Upper lobe of left lung (tissue), 4 donors: ENCODE measurements around the gene CNTN6.
A peak's percentile ranks its signal among the peaks of the same experiment; 100 is the strongest.

ENCODE experiments used
- CTCF ChIP-seq, 6 experiments: fragments of 450-650 bp in 4 of 6; fragments of 200-600 bp in 2 of 6; sonication (generic) in 2 of 6; IDR thresholded peaks; one replicate each; pipeline ENCODE4 v1.5.1; 2016 to 2019; ENCODE audit warnings: antibody characterized with exemption in 6 of 6
- EP300 ChIP-seq, 4 donors: sonication (generic); formaldehyde crosslinking; IDR thresholded peaks; one replicate each; pipeline ENCODE4 v1.5.1; 2017; ENCODE audit warnings: antibody characterized with exemption in 4 of 4, control low read depth in 2 of 4
- POLR2A ChIP-seq, 4 donors: fragments of 450-650 bp; IDR thresholded peaks; one replicate each; pipeline ENCODE4 v1.5.1; 2016 to 2017; ENCODE audit warnings: antibody characterized with exemption in 4 of 4, mild to moderate bottlenecking in 2 of 4
- POLR2AphosphoS5 ChIP-seq, 2 donors: sonication (generic); formaldehyde crosslinking; IDR thresholded peaks; one replicate each; pipeline ENCODE4 v1.5.1; 2017; ENCODE audit warnings: antibody characterized with exemption in 2 of 2

GRCh38 chr3:1087066-1087560, 5.7 kb upstream of the CNTN6 start:
- no peak for TF ChIP-seq POLR2A (IDR thresholded peaks at IDR 0.05)
- peak in 3 of 6 experiments; percentile 16 to 42 (median 24) for TF ChIP-seq CTCF (IDR thresholded peaks at IDR 0.05)
- TF ChIP-seq POLR2AphosphoS5 (IDR thresholded peaks at IDR 0.05): no peak
- TF ChIP-seq EP300 (IDR thresholded peaks at IDR 0.05): no peak
